HCT116 (cell line): Measurements from ENCODE around the gene ATP6V1B1.

Source experiments
- CTCF ChIP-seq, 3 experiments: fragments of 200-600 bp in 1 of 3; sonication (generic) in 1 of 3; IDR thresholded peaks in 2 of 3; conservative IDR thresholded peaks in 1 of 3; 2 replicates each; pipeline ENCODE4 v1.5.1; 2012 to 2017; ENCODE audit warnings: low read depth in 2 of 3, low read length in 2 of 3, antibody characterized with exemption in 1 of 3, borderline replicate concordance in 1 of 3, control low read depth in 1 of 3, mild to moderate bottlenecking in 1 of 3, mixed read lengths in 1 of 3, mixed run types in 1 of 3, moderate library complexity in 1 of 3; ENCODE audit not compliant: insufficient read depth in 1 of 3
- SRF ChIP-seq: IDR thresholded peaks from 2 replicates; pipeline ENCODE4 v1.6.1; 2012; ENCODE audit warnings: low read depth

- TF ChIP-seq CTCF (IDR thresholded peaks at IDR 0.05 in 2 of 3, conservative IDR thresholded peaks at IDR 0.05 in 1 of 3; ENCODE audit: borderline replicate concordance in 1 of 3, insufficient read depth in 1 of 3, low read depth in 2 of 3, low read length in 2 of 3) = no peak
- TF ChIP-seq SRF = no peak
These were observed 6.0 kb downstream of the ATP6V1B1 start for GRCh38 chr2:70941701-70942100.
